Measurements from ENCODE around the gene RSPRY1. TPM values are rescaled to one million over a fixed set of nuclear protein-coding genes. Genes with fewer than 3 reads are reported as not detected.

The RSPRY1 gene
- polyA plus RNA-seq, 2 of the 4 experiments (the other 2 are of a cell fraction): 32.2 to 50.0 TPM

DNA sequence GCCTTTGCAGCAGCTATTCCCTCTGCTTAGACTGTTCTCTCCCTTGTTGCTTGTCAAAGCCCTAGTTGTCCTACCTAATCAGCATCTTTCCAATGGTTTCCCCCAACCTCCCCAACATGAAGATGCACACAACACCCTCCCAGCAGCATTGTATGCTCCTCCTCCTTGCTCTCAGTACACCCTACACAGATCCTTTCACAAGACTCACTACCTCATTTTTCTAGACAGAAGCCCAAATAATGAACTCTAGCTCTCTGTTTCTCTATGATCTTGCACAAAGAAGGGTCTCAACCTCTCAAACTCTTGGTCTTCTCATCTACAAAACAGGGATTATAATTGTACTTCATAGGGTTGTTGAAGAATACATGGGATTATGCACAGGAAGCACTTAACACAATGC is 19.7 kb upstream of the RSPRY1 start:
- no peak for ATAC-seq
- no peak for FAIRE-seq
- TF ChIP-seq FOSB (CRISPR knock-in tag; IDR thresholded peaks at IDR 0.05): no peak
- no peak for TF ChIP-seq TFCP2L1 (CRISPR knock-in tag; IDR thresholded peaks at IDR 0.05)
- TF ChIP-seq SMC3 (IDR thresholded peaks at IDR 0.05): no peak
- TF ChIP-seq NFE2L2 (conservative IDR thresholded peaks at IDR 0.05; ENCODE audit: low read length): no peak
- TF ChIP-seq, protein P1, sequence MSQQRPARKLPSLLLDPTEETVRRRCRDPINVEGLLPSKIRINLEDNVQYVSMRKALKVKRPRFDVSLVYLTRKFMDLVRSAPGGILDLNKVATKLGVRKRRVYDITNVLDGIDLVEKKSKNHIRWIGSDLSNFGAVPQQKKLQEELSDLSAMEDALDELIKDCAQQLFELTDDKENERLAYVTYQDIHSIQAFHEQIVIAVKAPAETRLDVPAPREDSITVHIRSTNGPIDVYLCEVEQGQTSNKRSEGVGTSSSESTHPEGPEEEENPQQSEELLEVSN (IDR thresholded peaks at IDR 0.05; ENCODE audit: borderline replicate concordance, low read depth): no peak
- TF ChIP-seq, protein P2, sequence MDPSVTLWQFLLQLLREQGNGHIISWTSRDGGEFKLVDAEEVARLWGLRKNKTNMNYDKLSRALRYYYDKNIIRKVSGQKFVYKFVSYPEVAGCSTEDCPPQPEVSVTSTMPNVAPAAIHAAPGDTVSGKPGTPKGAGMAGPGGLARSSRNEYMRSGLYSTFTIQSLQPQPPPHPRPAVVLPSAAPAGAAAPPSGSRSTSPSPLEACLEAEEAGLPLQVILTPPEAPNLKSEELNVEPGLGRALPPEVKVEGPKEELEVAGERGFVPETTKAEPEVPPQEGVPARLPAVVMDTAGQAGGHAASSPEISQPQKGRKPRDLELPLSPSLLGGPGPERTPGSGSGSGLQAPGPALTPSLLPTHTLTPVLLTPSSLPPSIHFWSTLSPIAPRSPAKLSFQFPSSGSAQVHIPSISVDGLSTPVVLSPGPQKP (IDR thresholded peaks at IDR 0.05; ENCODE audit: low read depth, low read length): no peak
- Histone ChIP-seq H3K4me2 (no peak overlapping the region), H3K4me1 (no peaks in the 10 kb centered on the region), H3K27ac (no peak overlapping the region), H3K9me3 (no peaks in the 10 kb centered on the region), H3K4me3 (no peak overlapping the region)
- no peak for DNase-seq (ENCODE audit: low read depth in 1 of 2, low spot score in 1 of 2)
- ChIA-PET CTCF (interaction anchor here (0.8 to 2.6 kb wide), 6 partner anchors 10 to 251 kb away, joined by 3 to 13 read pairs (median 5); no protein-coding TSS in a partner anchor), POLR2A (no interaction called here)

DNA sequence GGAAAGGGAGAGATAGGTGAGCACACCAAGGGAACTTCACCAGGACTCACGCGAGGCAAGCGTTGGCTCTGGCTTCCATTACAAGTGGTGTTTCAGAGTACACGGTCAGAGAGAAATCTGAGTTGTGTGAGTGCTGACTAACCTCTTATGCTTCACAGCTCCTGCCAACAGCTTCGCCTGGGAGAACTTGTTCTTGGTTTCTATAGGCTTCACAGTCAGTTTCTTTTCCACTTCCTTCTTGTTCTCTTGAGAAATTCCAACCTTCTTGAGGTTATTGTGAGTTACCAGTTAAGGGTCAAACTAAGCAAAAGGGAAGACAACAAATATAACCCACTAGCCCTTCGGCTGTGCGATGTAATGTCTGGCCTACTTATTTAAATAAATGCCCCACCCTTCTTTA is 19.2 kb upstream of the RSPRY1 start:
- no peak for DNase-seq (ENCODE audit: low read depth in 1 of 2, low spot score in 1 of 2)
- ChIA-PET POLR2A (no interaction called here), CTCF (interaction anchor here (0.8 to 2.6 kb wide), 8 partner anchors 10 to 250 kb away, joined by 3 to 13 read pairs (median 4); no protein-coding TSS in a partner anchor)
- no peak for FAIRE-seq
- Histone ChIP-seq H3K4me1 (no peaks in the 10 kb centered on the region), H3K4me3 (no peak overlapping the region), H3K9me3 (no peaks in the 10 kb centered on the region), H3K4me2 (no peak overlapping the region), H3K27ac (no peak overlapping the region)
- WGBS (ENCODE audit: missing lambda C conversion rate): 96% methylated on average over 7 of the region's 7 CpGs
- no peak for ATAC-seq
- TF ChIP-seq RAD21 (conservative IDR thresholded peaks at IDR 0.05 in 1 of 2, IDR thresholded peaks at IDR 0.05 in 1 of 2) (no peak), ZNF302 (CRISPR knock-in tag; IDR thresholded peaks at IDR 0.05) (no peak), HOXA7 (CRISPR knock-in tag; IDR thresholded peaks at IDR 0.05) (no peak), FOSB (CRISPR knock-in tag; IDR thresholded peaks at IDR 0.05) (no peak)

DNA sequence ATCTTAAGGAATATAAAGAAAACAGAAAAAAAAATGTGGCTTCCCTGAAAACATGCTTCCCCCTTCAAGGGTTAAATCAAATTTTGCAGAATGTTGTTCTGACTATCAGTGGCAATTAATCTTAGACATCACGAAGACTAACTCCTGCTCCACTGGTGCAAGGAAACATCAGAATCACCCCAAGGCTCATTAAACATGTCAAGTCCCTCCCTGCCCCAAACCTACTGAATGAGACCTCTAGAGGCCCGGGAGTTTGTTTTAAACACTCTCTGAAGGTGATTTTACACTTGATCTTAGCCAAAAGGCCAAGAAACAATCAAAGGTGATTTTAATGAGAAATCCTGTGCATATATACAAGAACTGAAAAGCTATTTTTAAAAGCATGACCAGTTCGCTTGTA is 18.6 kb upstream of the RSPRY1 start:
- FAIRE-seq: no peak
- Histone ChIP-seq H3K4me2 (no peak overlapping the region), H3K9me3 (no peaks in the 10 kb centered on the region), H3K27ac (no peak overlapping the region), H3K4me1 (no peaks in the 10 kb centered on the region), H3K4me3 (no peak overlapping the region)
- ChIA-PET CTCF (interaction anchor here (0.7 to 2.6 kb wide), 12 partner anchors 9 to 250 kb away, joined by 3 to 13 read pairs (median 6); partner anchors contain the start of gene CPNE2), POLR2A (no interaction called here)
- TF ChIP-seq ZSCAN20 (CRISPR knock-in tag; IDR thresholded peaks at IDR 0.05): no peak
- no peak for TF ChIP-seq RFX5 (IDR thresholded peaks at IDR 0.05)
- no peak for TF ChIP-seq JUN (IDR thresholded peaks at IDR 0.05)
- TF ChIP-seq, protein P2 (IDR thresholded peaks at IDR 0.05; ENCODE audit: low read depth, low read length): no peak
- TF ChIP-seq NFE2L2 (conservative IDR thresholded peaks at IDR 0.05; ENCODE audit: low read length): no peak
- TF ChIP-seq ZNF302 (CRISPR knock-in tag; IDR thresholded peaks at IDR 0.05): no peak
- TF ChIP-seq, protein P3, sequence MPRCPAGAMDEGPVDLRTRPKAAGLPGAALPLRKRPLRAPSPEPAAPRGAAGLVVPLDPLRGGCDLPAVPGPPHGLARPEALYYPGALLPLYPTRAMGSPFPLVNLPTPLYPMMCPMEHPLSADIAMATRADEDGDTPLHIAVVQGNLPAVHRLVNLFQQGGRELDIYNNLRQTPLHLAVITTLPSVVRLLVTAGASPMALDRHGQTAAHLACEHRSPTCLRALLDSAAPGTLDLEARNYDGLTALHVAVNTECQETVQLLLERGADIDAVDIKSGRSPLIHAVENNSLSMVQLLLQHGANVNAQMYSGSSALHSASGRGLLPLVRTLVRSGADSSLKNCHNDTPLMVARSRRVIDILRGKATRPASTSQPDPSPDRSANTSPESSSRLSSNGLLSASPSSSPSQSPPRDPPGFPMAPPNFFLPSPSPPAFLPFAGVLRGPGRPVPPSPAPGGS (IDR thresholded peaks at IDR 0.05): no peak
- no peak for TF ChIP-seq FOSL2 (IDR thresholded peaks at IDR 0.05)
- TF ChIP-seq FOSL2 (CRISPR knock-in tag; IDR thresholded peaks at IDR 0.05): no peak
- TF ChIP-seq SMC3 (IDR thresholded peaks at IDR 0.05): no peak
- no peak for TF ChIP-seq ZFP36 (IDR thresholded peaks at IDR 0.05; ENCODE audit: borderline replicate concordance, partially characterized antibody)
- no peak for TF ChIP-seq EHF (CRISPR knock-in tag; IDR thresholded peaks at IDR 0.05)
- no peak for TF ChIP-seq RARB (CRISPR knock-in tag; IDR thresholded peaks at IDR 0.05)
- WGBS (ENCODE audit: missing lambda C conversion rate): 90% methylated on average over 3 of the region's 3 CpGs
- no peak for DNase-seq (ENCODE audit: low read depth in 1 of 2, low spot score in 1 of 2)
- no peak for ATAC-seq
